ENCODE results near the gene THEMIS2.
"Not testable (repeated sequence)": the region's sequence is repeated elsewhere in the genome, so short reads cannot be mapped to it uniquely, and the experiment has no call there.

The THEMIS2 gene

DNA sequence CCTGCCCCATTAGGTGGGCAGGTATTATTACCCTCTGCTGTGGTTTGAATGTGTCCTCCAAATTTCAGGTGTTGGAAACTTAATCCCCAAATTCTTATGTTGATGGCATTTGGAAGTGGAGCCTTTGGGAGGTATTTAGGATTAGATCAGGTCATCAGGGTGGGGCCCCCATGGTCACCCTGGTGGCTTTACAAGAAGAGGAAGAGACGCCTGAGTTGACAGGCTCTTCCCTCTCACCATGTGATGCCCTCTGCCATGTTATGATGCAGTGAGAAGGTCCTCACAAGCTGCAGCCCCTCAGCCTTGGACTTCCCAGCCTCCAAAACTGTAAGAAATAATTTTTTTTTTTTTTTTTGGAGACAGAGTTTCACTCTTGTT is 8.8 kb upstream of the THEMIS2 start:
- no peak for DNase-seq

DNA sequence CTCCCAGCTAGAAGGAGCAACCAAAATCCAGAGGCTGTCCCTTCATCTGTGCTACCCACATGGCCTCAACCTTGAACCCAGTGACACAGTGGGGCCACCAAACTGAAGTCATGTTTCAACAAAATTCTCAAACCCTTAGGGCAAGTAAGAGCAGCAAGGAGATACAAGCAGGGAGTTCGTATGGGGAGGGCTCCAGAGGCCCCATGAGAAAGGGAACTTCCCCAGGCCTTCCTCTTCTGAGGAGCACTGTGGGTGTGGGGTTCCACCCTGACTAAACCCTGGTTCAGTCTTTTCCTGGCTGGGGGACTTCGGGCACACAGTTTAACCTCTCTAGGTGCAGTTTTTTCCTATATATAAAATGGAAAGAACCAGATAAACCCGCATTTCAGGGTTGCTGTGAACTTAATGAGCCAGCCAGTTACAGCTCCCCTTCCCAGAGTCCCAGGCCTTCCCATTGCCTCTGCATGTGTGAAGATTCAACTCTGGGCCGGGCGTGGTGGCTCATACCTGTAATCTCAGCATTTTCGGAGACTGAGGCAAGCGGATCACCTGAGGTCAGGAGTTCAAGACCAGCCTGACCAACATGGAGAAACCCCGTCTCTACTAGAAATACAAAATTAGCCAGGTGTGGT is 8.0 kb upstream of the THEMIS2 start:
- DNase-seq, result no peak

DNA sequence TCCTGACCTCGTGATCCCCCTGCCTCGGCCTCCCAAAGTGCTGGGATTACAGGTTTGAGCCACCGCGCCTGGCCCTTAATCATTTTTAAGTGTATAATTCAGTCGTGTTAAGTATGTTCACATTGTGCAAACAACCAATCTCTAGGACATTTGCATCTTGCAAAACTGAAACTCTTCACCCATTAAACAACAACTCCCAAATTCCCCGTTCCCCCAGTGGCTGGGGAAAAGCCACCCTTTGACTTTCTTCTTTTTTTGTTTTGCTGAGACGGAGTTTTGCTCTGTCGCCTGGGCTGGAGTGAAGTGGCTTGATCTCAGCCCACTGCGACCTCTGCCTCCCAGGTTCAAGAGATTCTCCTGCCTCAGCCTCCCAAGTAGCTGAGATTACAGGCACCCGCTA is 6.5 kb upstream of the THEMIS2 start:
- no peak for DNase-seq

GRCh38 chr1:27868556-27868931 is 3.8 kb upstream of the THEMIS2 start:
- no peak for DNase-seq

- peak; percentile 45 for DNase-seq
Observed at GRCh38 chr1:27868932-27869718, 3.2 kb upstream of the THEMIS2 start.

DNA sequence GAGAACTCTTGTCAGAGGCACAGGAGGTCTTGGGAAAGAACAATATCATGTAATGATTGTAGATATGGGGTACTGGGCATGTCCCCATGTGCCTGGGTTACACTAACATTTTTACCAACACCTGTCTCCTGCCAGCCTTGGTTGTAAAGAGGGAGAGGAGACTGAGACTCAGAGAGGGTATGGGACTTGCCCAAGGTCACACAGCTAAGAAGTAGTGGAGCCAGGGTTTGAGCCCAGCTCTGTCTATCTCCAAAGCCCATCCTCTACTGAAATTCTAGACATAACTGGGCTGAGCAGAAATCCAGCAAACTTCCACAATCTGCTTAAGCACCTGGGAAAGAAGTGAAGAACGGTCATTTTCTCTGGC is 2.6 kb upstream of the THEMIS2 start:
- DNase-seq, result no peak

DNA sequence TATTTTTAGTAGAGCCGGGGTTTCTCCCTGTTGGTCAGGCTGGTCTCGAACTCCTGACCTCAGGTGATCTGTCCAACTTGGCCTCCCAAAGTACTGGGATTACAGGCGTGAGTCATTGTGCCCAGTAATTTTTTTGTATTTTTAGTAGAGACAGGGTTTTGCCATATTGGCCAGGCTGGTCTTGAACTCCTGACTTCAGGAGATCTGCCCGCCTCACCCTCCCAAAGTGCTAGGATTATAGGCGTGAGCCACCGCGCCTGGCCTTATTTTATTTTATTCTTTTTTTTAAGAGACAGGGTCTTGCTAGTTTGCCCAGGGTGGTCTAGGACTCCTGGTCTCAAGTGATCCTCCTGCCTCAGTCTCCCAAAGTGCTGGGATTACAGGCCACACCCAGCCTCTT is 1.3 kb upstream of the THEMIS2 start:
- DNase-seq, result not testable (repeated sequence)

GRCh38 chr1:27872802-27873551 is 633 bp downstream of the THEMIS2 start:
- peak; percentile 27 for DNase-seq

- DNase-seq, result no peak
Observed at GRCh38 chr1:27873671-27874384, 1.5 kb downstream of the THEMIS2 start.

GRCh38 chr1:27876341-27877114 is 4.2 kb downstream of the THEMIS2 start:
- DNase-seq, result no peak

- DNase-seq, result no peak
Observed at GRCh38 chr1:27877115-27877416, 4.7 kb downstream of the THEMIS2 start.

DNA sequence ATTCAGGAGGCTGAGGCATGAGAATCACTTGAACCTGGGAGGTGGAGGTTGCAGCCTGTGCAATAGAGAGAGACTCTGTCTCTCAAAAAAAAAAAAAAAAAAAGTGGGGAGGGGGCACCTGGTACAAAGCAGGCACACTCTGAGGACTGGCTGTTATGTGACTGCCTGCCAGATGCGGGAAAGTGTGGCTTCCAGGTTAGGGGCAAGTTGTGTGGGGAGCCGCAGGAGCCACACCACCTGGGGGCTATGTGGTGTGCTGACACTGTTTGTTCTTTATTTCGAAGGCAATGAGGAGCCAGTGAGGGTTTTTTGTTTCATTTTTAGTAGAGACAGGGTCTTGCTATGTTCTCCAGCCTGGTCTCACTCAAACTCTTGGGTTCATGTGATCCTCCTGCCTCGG is 5.7 kb downstream of the THEMIS2 start:
- no peak for DNase-seq

GRCh38 chr1:27878787-27879335 is 6.5 kb downstream of the THEMIS2 start:
- no peak for DNase-seq

- no peak for DNase-seq
Observed at GRCh38 chr1:27879374-27880082, 7.2 kb downstream of the THEMIS2 start.

- DNase-seq, result no peak
Observed at GRCh38 chr1:27882543-27882903, 10.2 kb downstream of the THEMIS2 start.

DNA sequence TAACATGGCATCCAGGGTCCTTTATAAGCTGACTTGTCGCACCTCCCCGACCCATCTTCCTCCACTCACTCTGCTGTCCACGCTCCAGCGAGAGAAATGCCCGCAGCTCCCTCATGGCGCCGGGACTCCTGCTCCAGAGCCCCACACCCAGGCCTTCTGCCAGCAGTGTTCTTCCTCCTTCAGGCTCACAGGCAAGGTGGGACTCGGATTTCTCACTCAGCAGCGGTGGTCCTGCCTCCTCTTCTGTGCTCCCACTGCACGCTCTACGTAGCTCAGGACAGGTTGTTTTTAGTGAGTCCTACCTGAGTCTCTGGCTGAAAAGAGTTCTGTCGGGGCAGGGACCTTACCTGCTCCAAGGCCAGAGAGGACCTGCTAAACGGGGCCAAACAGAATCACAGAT is 11.2 kb downstream of the THEMIS2 start:
- DNase-seq, result no peak

DNA sequence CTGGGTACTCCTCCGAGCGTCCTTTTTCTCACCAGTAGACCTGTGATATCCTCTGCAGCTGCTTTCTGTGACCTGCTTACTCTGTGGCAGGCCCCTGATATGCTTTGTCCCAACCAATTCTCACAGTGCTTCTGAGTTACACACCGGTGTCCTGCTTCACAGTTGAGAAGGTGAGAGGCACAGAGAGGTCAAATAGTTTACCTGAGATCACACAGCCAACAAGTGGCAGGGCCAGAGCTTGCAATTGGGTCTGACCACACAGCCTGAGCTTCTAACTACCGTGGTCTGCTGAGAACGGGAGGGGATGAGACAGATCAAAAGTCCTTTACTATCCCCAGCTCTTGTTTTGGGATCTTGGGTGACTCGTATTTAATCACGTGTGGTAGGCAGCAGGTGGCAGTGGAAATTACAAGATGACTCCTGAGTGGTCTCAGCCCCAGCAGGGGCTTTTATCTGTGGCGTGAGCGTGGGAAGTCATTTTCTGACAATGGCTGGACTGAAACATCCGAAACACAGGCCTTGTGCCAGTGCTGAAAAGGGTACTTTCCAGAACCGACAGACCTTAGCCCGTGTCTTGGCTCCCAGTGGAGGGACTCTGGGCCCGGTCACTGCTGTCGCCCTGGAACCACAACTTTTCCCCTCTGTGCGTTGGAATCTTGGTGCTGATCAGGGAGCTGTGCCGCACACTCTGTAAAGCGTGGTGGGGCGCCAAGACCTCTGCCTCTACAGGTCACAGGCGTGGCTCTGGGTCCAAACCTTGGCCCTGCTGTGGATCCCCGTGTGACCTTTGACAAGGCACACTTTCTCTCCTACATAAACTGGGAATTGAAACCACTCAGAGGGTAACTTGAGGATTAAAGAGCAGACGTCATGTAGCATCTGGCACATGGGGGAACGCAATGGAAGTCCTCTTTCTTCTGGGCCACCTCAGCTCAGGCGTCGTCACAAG is 11.9 kb downstream of the THEMIS2 start:
- no peak for DNase-seq

DNA sequence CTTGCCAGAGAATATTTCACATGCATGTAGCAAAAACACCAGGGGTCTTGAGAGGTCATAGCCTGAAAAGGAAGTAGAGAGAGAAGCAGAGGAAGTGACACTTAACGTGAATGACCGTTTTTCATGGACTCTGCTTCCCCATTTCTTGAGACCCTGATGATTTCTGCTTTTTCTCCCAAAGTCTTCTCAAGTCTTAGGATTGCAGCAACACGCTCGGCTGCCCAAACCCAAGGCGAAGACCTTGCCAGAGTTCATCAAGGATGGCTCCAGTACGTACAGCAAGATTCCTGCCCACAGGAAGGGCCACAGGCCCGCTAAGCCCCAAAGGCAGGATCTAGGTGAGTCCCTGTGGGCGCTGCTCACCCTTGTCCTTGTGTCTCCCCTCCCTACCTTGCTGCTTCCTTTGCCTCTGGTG is 12.8 kb downstream of the THEMIS2 start:
- no peak for DNase-seq

DNA sequence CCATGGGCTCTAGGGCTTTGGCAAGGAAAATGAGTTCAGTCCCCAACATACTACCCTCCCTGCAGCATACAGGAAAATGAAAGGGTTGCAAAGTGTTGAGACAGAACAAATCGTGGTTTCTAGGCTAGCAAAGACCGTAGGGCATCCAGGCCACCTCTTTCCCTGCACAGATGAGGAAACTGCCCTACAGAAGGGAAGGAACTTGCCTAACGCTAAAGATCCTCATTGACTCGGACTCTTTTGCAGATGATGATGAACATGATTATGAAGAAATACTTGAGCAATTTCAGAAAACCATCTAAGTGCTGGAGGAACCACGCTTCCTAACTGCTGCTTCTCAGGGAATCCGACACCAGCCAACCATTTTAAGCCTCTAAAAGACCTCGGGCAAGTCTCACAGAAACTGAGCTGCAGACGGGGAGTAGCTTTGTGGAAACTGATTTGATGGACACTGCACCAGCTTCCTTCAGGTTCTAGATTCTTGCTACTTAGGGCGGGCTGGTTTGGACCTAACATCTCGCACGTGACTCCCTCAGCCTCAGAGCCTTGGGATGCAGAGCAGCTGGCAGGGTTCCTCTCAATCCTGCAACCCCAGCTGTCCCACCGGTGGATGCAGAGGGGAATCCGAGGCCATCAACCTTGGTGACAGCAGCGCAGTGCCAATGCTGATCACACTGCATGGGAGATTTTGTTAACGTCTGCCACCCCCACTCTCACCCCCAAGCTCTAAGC is 13.4 kb downstream of the THEMIS2 start:
- no peak for DNase-seq

DNA sequence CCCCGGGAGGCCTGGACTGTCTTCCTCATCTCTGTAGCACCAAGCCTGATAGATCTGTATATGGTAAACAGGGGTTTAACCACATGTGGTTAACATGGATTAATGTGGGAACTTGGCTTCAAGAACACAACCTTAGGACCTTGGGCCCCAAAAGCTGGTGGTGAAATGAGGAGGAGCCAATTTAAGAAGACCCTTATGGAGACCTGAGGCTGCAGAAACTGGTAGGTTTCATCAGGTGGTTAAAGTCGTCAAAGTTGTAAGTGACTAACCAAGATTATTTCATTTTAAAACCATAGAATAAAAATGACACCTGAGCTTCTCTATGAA is 14.0 kb downstream of the THEMIS2 start:
- no peak for DNase-seq

All from activated CD8-positive, alpha-beta memory T cell treated with anti-CD3 and anti-CD28 coated beads, Interleukin-2, amount 50 U/mL, for 4 hours (primary cell).